Left lung (tissue), 10 donors: ENCODE measurements around the gene BNC2. TPM values are rescaled to one million over a fixed set of nuclear protein-coding genes. Genes with fewer than 3 reads are reported as not detected.

ENCODE experiments used
- ATAC-seq: fragments of 200-7000 bp; cut with Tn5 transposase; one replicate; pipeline ENCODE4 v1.9.1; 2020; ENCODE audit warnings: moderate library complexity
- DNase-seq, 4 donors: peaks; one replicate each; pipeline ENCODE4 v3.0.0-alpha.2; 2013 to 2020
- H3K27ac ChIP-seq, 2 donors: fragments of 200-600 bp; sonication (generic) in 1 of 2; one replicate each; pipeline versions ENCODE4 v1.5.0 to v1.8.0; 2020 to 2021
- H3K27me3 ChIP-seq, 2 donors: fragments of 200-600 bp; sonication (generic) in 1 of 2; one replicate each; pipeline versions ENCODE4 v1.5.0 to v1.8.0; 2020 to 2021
- H3K36me3 ChIP-seq, 2 donors: fragments of 200-600 bp; sonication (generic) in 1 of 2; one replicate each; pipeline versions ENCODE4 v1.5.0 to v1.8.0; 2020 to 2021
- H3K4me1 ChIP-seq, 2 donors: fragments of 200-600 bp; one replicate each; pipeline ENCODE4 v1.8.0; 2021
- H3K4me3 ChIP-seq, 2 donors: fragments of 200-600 bp; sonication (generic) in 1 of 2; one replicate each; pipeline versions ENCODE4 v1.5.0 to v1.8.0; 2020 to 2021; ENCODE audit warnings: mild to moderate bottlenecking in 1 of 2
- H3K9me3 ChIP-seq, 2 donors: fragments of 200-600 bp; sonication (generic) in 1 of 2; one replicate each; pipeline versions ENCODE4 v1.5.0 to v1.8.0; 2020 to 2021
- CTCF ChIP-seq, 2 donors: fragments of 200-600 bp; sonication (generic) in 1 of 2; IDR thresholded peaks; one replicate each; pipeline versions ENCODE4 v1.5.0 to v1.8.0; 2021; ENCODE audit warnings: antibody characterized with exemption in 2 of 2
- intact Hi-C, 2 donors: fragments of 100-400 bp; cut with DNase I; formaldehyde crosslinking; loops; one replicate each; pipeline versions ENCODE4 v1.11.2 to v1.14.2; 2022
- polyA plus RNA-seq, 6 donors: library from polyadenylated mRNA; unstranded; fragments of 120-200 nt; gene quantifications; one replicate each; pipeline ENCODE4 v1.2.1, GENCODE V29; 2013; ENCODE audit not compliant: insufficient read length in 6 of 6
- total RNA-seq, 2 donors: library from RNA; stranded (reverse); fragmentation: NEBNext Ultra II Directional; extraction: Animal tissue kit (Norgen Biotek cat#: 25700); gene quantifications; one replicate each; pipeline ENCODE4 v1.2.1, GENCODE V29; 2021
- donor health status: DM: no; HTN: yes; CAD: no.
- donor health status: DM: no; HTN: no; CAD: no.

Gene BNC2
- total and polyA plus RNA-seq, 8 donors, result 9.6 to 19.3 (median 12.9) TPM

DNA sequence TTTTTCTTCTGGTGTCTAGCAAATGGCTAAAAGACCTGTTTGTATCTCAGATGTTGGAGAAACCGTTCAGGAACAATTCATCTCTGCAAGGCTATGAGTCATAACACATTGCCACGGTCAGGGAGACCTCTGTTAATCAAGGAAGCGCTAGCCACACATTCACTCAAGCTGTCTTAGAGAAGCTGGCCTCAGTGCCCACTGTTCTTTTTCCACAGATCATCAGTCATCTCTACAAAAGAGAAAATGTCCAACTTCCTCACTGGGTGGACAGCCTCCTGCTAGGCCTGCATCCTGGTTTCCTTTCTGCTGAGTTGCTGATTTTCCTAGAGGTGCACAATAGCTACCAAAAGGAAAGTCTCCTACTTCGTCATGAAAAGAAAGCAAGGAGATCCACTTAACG, 360.5 kb downstream of the BNC2 start:
- H3K27me3 ChIP-seq, result no peaks in the 10 kb centered on the region
- intact Hi-C loops, result no loop called here
- no peak for TF ChIP-seq CTCF (IDR thresholded peaks at IDR 0.05)
- no peaks in the 10 kb centered on the region for H3K9me3 ChIP-seq
- H3K27ac ChIP-seq, result no peak overlapping the region
- no peak overlapping the region for H3K4me3 ChIP-seq
- peaks cover 0 to 8% of the 10 kb centered on the region in 2 donors for H3K4me1 ChIP-seq
- ATAC-seq, result peak; percentile 55
- H3K36me3 ChIP-seq, result no peaks in the 10 kb centered on the region
- no peak for DNase-seq

- Histone ChIP-seq H3K27ac (peak overlapping the region; percentile 1 to 30), H3K4me3 (no peak overlapping the region), H3K4me1 (peaks cover 0 to 8% of the 10 kb centered on the region in 2 donors), H3K9me3 (no peaks in the 10 kb centered on the region), H3K27me3 (no peaks in the 10 kb centered on the region), H3K36me3 (no peaks in the 10 kb centered on the region)
- ATAC-seq (no peak), DNase-seq (no peak)
- intact Hi-C loops, result no loop called here
- TF ChIP-seq CTCF (IDR thresholded peaks at IDR 0.05), result no peak
Measured at GRCh38 chr9:16505199-16505598, 365.3 kb downstream of the BNC2 start.

- no peak for TF ChIP-seq CTCF (IDR thresholded peaks at IDR 0.05)
- H3K4me3 ChIP-seq, result no peak overlapping the region
- intact Hi-C loops, result no loop called here
- H3K9me3 ChIP-seq, result no peaks in the 10 kb centered on the region
- ATAC-seq (no peak), DNase-seq (no peak)
- H3K27ac ChIP-seq, result no peak overlapping the region
- peaks cover 0 to 8% of the 10 kb centered on the region in 2 donors for H3K4me1 ChIP-seq
- no peaks in the 10 kb centered on the region for H3K36me3 ChIP-seq
- no peaks in the 10 kb centered on the region for H3K27me3 ChIP-seq
Measured at GRCh38 chr9:16501726-16502125, 368.7 kb downstream of the BNC2 start.

GRCh38 chr9:16501141-16501540, 369.3 kb downstream of the BNC2 start:
- intact Hi-C loops, result no loop called here
- H3K36me3 ChIP-seq, result no peaks in the 10 kb centered on the region
- ATAC-seq, result no peak
- H3K4me3 ChIP-seq, result no peak overlapping the region
- H3K27me3 ChIP-seq, result no peaks in the 10 kb centered on the region
- H3K9me3 ChIP-seq, result no peaks in the 10 kb centered on the region
- peaks cover 0 to 8% of the 10 kb centered on the region in 2 donors for H3K4me1 ChIP-seq
- H3K27ac ChIP-seq, result no peak overlapping the region
- DNase-seq, result no peak
- no peak for TF ChIP-seq CTCF (IDR thresholded peaks at IDR 0.05)

DNA sequence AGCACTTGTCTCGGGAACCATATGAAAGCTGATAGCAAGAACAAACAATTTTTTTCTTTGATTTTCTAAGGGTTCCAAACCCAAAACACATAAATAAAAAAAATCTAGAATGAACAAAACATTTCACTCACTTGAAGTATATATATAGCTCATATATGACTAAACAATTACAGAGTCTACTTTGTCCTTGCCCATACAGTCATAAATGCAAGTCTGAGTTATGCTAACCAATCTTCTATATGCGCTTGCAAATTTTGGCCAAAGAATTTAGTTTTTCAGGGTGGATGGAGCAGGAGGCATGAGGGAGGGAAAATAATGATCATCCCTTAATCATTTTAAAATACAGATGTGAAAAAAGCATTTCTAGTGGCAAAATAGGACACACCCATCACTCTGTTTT, 370.1 kb downstream of the BNC2 start:
- H3K4me1 ChIP-seq, result peaks cover 0 to 3% of the 10 kb centered on the region in 2 donors

More for the DNA sequence above, 370.1 kb downstream of the BNC2 start:
- Histone ChIP-seq H3K36me3 (no peaks in the 10 kb centered on the region), H3K9me3 (no peaks in the 10 kb centered on the region), H3K4me3 (no peak overlapping the region), H3K27ac (no peak overlapping the region), H3K27me3 (no peaks in the 10 kb centered on the region)
- DNase-seq (no peak), ATAC-seq (no peak)
- no peak for TF ChIP-seq CTCF (IDR thresholded peaks at IDR 0.05)
- intact Hi-C loops, result no loop called here
